ENCODE measurements around the gene MAPKAPK5.

GRCh38 chr12:111905502-111905901, 63.5 kb downstream of the MAPKAPK5 start:
- TF ChIP-seq CTCF (IDR thresholded peaks at IDR 0.05): no peak
- TF ChIP-seq POLR2A (IDR thresholded peaks at IDR 0.05): no peak
